ENCODE data around the gene KRT14.
A peak's percentile ranks its signal among the peaks of the same experiment; 100 is the strongest.
"Not testable (repeated sequence)": the region's sequence is repeated elsewhere in the genome, so short reads cannot be mapped to it uniquely, and the experiment has no call there.

KRT14 gene

DNA sequence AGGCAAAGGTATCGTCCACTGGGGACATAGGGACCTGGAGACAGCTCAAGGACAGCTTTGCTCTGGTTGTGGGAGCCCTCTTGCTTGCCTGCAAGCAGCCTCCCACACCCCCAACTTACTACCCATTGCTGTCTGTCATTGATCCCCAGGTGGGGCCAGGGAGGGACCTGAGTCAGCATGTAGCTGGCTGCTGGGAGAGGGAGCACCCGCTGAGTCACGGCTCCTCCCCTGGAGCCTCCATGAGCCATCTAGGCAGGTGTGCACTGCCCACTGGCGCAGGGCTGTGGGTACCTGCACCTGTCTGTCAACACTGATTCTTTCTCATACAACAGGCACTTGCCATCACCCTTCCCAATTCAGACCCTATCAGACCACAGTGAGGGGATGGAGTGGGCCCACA, 10.0 kb downstream of the KRT14 start:
- not testable (repeated sequence) for DNase-seq

- DNase-seq, result no peak
Observed at GRCh38 chr17:41575336-41575735, 11.4 kb downstream of the KRT14 start.

DNA sequence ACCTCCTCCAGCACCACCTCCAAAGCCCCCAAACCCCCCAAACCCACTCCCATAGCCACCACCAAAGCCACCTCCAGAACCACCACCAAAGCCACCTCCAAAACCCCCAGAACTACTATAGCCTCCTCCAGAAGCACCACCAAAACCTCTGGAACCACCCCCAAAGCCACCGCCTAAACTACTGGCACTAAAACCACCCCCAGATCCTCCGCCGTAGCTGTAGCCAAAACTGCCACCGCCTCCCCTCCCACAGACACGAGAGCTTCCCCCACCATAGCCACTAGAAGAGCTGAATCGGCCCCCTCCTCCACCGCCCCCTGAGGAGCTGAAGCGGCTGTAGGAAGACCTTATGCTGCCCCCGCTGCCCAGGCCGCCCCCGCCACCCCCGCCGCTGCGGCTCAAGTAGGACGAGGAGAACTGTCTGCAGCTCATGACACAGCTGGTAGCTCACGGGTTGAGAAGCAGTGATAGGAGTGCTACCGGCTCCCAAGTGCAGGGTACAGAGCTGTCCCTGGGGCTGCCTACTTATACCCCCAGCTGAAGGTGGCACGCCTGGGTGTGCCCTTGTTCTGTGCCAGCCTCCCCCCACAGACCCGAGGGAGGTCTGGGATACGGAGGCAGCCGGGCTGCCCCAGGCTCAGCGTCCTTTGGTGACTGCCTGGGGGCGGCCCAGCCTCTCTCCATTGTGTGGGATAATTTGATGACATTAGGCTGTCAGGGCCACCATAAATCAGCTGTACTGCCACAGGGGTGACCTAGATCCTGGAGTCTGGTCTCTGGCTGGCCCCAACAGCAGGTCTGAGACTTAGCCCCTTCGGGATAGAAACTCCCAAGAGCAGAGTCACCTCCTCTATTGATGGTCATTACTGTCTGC, 14.9 kb downstream of the KRT14 start, which contains the start of gene KRT9:
KRT9 (minus strand) TSS at position 499 of the 874 bp plus-strand sequence; CDS start at position 432, 67 bp downstream.
- no peak for DNase-seq

- no peak for DNase-seq
Observed at GRCh38 chr17:41567317-41567716, 19.4 kb downstream of the KRT14 start.

GRCh38 chr17:41565338-41565737, 21.4 kb downstream of the KRT14 start:
- no peak for DNase-seq

- DNase-seq, result no peak
Observed at GRCh38 chr17:41563607-41564170, 23.0 kb downstream of the KRT14 start.

- no peak for DNase-seq
Observed at GRCh38 chr17:41561554-41561953, 25.1 kb downstream of the KRT14 start.

DNA sequence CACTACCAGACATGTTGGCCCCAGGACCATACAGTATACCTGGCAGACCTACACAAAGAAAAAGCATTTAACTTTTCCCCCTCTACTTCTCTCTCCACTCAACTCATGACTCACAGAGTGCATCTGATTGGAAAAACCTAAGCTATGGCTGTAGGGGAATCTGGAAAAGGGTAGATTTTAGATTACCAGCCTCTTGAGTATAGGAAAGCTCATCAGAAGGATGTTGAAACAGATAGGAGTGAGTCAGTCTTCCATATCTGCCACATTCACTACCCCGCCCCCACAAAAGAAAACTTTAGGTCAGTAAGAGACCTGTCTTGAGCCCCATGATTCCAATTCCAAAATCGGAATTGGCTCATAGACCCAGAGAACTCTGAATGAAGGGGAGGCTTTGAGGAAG, 27.1 kb downstream of the KRT14 start:
- DNase-seq, result no peak

- DNase-seq, result no peak
Observed at GRCh38 chr17:41556931-41557330, 29.8 kb downstream of the KRT14 start.

- no peak for DNase-seq
Observed at GRCh38 chr17:41556306-41556705, 30.4 kb downstream of the KRT14 start.

GRCh38 chr17:41555105-41555887, 31.4 kb downstream of the KRT14 start:
- DNase-seq, result no peak

GRCh38 chr17:41553987-41554680, 32.6 kb downstream of the KRT14 start:
- DNase-seq, result no peak

DNA sequence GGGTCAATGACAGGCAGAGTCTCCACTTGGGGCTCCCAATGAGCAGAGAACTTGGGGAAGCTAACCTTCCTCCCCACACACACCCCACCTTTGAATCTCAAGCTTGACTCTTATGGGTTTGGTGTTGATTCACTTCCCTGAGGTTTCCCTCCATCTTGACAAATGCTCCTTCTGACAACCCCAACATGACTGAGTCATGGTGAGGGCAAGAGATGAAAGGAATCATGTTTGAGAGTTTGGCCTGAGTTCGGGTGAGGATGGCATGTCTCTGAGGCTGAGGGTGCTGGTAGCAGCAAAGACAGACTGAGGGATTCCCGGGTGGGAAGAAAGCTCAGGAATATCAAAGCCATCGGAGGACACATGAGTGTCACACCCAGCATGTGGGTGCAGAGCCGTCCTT, 33.5 kb downstream of the KRT14 start:
- DNase-seq, result no peak

DNA sequence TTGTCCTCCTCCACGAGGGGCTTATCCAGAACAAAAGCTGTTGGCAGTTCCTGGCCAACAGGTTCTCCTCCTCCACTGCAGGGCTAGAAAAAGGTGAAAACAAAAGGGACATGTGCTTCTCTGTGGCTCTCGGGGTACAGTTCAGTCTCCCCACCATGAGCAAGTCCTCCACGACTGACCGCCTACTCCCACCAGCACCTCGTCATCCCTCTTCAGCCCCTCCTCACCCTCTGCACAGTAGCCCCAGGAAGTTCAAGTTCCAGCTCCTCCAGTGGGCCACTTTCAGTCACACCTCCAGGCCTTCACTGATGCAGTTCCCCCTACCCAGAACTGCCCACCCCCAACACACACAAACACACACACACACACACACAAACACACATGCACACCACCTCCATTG, 34.2 kb downstream of the KRT14 start:
- no peak for DNase-seq

- no peak for DNase-seq
Observed at GRCh38 chr17:41551365-41551764, 35.3 kb downstream of the KRT14 start.

GRCh38 chr17:41549596-41550039, 37.1 kb downstream of the KRT14 start:
- DNase-seq, result no peak

DNA sequence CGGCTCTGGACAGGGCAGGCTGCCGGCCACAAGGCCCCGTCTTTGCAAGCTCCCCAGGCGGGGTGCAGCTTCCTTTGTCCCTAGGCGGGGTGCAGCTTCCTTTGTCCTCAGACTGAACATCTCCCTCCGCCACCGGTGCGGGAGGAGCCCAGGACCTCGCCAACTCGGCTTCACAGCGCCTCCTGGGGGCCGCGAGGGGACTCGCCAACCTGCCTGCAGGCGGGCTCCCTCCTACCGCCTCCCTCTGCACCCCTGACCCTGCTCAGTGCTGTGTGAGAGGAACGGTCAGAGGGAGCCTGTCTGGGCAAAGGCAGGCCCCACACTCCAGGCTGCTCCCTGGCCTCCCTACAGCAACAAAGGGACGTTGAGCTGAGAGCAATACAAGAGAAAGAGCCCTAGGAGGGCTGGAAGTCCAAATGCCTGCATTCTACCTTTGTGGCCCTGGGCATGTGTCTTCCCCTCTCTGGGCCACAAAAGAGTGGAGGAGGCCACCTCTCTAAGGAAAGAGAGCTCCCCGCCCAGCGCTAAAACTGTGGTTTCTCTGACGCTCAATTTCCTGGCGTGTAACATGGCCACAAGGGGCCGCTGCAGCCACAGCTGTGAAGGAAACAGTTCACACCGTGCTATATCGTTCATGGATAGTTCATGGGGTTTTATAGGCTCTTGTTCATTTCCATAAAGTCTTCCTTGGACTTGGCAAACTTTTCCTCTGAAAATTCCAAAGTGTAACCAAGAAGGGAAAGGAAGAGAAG, 37.7 kb downstream of the KRT14 start:
- peak; percentile 91 for DNase-seq

DNA sequence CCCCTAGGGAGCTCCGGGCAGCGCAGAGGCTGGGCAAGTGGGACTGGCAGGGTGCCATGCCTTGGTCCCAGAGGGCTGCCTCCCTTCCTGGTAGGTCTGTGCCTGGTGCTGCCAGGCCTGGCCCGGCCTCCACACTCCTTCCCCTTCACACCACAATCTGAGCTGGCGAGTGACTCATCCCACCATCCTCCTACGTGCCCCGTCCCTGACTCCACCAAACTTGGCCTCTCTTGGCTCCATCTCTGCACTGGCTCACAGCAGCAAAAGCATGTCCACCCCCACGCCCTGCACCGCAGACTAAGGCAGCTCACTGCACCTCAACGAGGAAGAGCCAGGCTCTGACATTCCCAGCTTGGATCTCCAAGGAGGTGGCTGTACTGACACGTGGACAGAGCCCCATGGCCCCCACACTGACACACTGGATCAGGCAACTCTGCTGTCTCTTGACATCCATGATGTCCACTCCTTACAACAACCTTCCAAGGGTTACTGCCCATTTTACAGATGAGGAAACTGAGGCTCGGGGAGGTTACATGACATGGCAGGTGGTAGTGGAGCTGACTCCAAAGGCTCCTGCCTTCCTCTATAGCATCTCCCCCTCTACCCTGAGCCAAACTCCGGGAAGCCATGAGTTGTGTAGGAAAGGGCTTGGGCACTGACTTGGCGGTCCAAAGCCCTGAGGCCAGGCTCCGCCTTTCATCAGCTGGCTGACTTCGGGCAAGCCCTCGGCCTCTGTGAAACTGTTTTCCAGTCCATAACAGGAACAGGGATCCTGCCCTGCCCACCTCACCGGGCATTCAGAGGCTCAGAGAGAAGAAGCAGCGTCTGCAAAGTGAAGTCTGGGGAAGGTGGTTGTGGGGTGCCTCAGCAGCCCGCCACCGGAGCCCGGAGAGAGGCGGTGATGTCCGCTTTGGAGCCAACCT, 38.5 kb downstream of the KRT14 start:
- no peak for DNase-seq

DNA sequence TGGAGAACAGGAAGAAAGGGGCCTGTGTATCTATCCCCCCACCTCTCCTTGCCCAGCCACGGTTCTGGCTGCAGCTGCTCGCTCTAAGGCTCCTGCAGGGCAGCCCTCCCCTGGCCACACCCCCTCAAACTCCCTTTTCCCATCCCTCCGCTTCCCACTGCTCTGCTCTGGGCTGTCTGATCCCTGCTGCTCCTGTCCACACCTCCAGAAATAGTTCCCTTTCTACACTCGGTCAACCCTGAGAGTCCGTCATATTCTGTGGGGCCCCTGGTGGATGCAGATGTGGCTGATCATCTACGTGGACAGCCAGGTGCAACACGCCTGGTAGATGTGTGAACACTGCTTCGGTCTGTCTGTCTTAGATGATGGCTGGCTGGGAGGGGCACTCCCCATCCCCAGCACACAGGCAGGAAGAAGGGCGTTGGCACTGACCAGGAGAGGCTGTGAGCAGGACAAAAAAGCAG, 39.3 kb downstream of the KRT14 start:
- no peak for DNase-seq

- no peak for DNase-seq
Observed at GRCh38 chr17:41546819-41547218, 39.9 kb downstream of the KRT14 start.

Data from NCI-H510A treated with DMSO at 0.1 percent for 48 hours (cell line).